ENCODE results near the gene MED13.

- no peak for TF ChIP-seq CTCF (IDR thresholded peaks at IDR 0.05; ENCODE audit: poor library complexity)
- TF ChIP-seq EZH2 (IDR thresholded peaks at IDR 0.05; ENCODE audit: borderline replicate concordance) = no peak
Measured at GRCh38 chr17:62112229-62112628, 47.2 kb upstream of the MED13 start.

Measured in hepatocyte (in vitro differentiated cells).